GM19099 (cell line): ENCODE data around the gene CCDC126.

Experiments used
- POLR2A ChIP-seq: IDR thresholded peaks from 3 replicates; pipeline ENCODE4 v1.6.1; 2011; ENCODE audit warnings: low read depth; ENCODE audit not compliant: insufficient read length; ENCODE audit errors: extremely low read depth

Gene CCDC126, protein sequence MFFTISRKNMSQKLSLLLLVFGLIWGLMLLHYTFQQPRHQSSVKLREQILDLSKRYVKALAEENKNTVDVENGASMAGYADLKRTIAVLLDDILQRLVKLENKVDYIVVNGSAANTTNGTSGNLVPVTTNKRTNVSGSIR

DNA sequence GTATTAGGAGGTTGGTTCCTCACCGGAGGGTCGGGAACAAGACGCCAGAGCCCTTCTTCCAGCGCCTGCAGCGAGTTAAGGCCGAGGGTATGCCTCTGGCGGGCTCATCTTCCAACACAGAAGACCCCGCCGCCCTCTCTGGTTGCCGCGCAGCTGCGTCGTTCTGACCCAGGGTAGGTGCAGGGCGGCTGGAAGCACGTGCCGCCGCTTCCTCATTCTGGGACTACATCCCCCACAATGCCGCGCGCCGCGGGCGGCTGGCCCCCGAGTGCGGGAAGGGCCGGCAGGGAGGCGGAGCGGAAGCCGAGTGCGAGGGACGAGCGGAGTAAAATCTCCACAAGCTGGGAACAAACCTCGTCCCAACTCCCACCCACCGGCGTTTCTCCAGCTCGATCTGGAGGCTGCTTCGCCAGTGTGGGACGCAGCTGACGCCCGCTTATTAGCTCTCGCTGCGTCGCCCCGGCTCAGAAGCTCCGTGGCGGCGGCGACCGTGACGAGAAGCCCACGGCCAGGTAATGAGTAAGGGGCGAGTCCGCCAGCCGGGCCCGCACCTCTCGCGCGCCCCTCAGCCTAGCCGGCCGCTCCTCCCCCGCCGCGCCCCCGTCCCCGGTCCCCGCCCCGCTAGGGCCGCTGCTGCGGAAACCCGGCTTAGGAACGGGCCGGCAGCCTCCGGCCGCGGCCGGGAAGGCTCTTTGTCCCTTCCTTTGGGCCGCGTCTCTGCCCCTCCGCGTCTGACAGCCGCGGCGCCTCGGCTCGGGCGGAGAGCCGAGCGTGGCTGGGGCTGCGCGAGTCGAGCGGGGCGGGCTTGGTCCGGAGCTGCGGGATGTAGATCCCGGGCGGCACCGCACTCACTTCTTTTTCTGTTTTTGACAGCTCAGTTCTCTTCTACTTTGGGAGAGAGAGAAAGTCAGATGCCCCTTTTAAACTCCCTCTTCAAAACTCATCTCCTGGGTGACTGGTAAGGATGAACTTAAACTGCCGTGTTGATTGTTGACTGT lies at the start of gene CCDC126:
CCDC126 (plus strand) TSS at position 289 of the 998 bp plus-strand sequence. CDS start 13,934 bp downstream, outside the sequence.
- peak; percentile 49 for TF ChIP-seq POLR2A

DNA sequence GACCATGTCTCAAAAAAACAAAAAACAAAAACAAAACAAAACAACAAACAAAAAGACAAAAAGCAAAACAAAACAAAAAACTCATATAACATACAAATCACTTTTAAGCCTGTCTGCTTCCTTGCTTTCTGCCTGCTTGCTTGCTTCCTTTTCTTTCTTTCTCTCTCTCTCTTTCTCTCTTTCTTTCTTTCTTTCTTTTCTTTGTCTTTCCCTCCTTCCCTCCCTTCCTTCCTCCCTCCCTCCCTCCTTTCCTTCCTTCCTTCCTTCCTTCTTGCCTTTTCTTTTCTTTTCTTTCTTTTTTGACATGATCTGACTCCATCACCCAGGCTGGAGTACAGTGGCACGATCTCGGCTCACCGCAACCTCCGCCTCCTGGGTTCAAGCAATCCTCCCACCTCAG lies 49.5 kb upstream of the CCDC126 start:
- no peak for TF ChIP-seq POLR2A

DNA sequence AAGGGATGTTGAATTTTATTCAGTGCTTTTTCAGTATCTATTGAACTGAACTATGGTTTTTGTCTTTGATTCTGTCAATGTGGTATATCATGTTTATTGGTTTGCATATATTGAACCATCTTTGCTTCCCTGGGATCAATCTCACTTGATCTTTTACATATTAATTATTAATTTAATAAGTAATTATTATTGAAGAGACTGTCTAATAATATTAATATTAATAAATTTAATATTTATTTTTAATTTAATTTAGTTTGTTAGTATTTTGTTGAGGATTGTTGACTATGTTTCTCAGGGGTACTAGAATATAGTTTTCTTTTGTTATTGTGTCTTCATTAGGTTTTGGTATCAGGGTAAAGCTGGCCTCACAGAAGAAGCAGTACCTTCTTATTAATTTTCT lies 38.9 kb upstream of the CCDC126 start:
- no peak for TF ChIP-seq POLR2A

DNA sequence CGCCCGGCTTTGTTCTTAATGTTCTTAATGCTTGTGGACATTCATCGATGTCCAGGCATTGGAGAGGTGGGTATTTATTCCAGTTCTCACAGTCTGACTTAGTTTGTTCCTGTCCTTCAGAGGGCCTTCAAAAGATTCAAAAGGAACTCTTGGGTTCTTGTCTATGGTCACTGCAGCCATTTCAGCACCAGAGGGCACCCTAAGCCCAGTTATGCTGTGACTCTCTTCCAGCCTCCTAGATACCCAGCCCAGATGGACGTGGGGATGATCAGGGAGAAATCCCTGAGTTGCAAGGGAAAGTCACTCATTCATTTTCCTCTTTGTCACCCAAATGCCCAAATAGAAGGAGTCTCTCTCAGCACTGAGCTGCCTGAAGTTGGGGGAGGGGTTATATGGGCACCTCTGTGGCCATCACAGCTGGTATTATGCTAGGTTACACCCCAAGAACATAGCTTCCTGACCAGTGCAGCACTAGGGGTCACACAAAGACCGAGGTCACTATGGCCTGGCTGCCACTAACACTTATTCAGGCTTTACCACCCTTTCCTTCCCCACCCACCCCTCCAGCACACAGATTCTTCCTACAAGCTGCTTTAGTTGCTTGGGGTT lies 26.5 kb upstream of the CCDC126 start:
- TF ChIP-seq POLR2A = no peak

DNA sequence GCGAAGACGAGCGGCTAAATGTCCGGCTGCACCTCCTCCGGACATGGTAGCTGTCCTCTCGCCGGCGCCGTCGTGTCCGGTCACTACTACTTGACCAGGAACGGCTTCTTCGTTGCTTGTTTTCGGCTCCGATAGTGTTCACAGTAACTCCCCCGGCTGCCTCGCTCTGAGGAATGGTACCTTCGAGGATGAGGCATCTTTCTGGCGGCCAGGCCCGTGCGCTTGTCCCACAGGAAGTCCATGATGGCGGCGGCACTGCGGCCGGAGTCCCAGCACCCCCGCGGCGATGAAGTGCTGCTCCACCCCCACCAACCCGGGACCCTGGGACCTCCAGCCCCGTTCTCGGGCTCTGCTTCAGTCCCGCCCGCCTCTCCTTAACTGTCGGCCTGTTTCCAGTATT lies 11.0 kb upstream of the CCDC126 start:
- TF ChIP-seq POLR2A = no peak

DNA sequence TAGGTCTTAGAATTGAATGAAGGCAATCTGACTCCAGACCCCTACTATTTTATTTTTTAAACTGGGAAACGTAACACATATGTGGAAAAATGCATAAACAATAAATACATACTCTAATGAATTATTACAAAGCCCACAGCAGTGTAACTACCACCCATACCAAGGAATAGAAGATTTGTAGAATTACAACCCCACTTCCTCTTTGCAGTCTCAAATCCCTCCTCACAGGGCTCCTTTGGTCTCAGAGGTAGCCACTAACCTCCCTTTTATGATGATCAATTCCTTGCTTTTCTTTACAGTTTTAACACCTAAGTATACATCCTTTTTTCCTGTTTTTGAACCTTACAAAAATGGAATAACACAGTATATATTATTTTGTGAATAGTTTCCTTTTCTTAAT lies 6.7 kb upstream of the CCDC126 start:
- TF ChIP-seq POLR2A = no peak

DNA sequence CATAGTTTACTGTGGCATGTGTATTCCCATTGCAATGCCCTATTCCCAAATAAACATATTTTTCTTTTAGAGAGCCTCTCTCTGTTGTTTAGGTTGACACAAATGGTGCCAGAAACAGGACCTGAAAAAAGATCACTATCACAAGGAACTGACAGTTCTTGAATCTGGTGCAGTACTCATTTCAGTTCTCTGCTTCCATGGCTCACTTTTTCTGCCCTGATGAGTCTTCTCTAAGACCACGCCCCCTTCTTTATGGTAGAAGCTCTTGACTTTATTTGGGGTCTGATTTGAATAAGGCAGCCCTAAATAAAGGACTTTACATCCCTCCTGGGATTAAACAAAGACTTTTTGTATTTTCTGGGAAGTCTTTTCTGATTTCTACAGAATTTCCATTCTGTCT lies 3.5 kb upstream of the CCDC126 start:
- TF ChIP-seq POLR2A = no peak

DNA sequence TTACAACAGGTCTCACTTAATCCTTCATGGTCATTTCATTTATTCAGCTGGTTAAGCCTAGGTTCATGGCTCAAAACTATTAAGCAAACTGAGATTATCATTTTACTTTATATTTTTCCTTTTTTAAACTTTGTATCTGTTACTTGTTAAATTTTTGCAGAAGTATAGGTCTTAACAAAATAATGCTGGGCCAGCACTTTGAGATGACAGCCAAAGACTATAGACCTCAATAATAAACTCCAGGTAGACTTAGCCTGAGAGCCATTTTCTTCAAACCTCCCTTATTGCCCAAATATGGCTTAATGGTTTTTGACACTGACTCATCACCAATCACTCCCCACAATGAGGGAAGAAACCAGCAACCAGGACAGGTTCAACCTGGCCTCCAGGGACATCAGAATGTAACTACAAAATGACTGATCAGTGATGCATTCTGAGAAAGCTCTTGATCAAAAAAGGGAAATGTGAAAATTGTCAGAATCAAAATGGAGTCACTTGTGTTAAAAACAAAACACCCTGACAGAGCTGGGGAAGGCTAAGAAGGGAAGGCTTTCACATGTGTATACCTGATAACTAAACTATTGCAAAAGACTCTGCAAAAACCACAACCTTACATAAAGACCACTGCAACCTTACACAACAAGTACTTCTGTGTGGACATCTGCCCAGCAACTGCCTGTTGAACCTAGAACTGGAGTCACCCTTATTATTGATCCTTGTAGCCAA lies 2.1 kb upstream of the CCDC126 start:
- TF ChIP-seq POLR2A = no peak

DNA sequence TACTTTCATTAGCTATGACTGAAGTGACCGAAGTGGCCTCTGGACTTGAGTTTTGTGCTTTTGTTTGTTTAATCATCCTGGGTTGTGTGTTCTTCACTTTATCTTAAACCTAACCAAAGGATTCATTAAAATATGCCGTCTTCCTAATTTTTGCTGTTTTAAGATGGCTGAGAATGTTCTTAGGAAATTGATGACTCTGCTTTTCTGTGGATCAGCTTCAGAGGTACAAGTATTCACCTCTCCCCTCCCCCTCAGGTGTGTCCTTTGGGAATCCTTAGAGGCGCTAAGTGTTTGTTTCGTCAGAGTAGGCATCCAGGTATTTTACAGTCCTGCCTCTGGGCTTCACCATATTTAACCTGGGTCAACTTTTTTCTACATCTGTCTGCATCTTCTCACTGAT lies 1.1 kb downstream of the CCDC126 start:
- TF ChIP-seq POLR2A = no peak

DNA sequence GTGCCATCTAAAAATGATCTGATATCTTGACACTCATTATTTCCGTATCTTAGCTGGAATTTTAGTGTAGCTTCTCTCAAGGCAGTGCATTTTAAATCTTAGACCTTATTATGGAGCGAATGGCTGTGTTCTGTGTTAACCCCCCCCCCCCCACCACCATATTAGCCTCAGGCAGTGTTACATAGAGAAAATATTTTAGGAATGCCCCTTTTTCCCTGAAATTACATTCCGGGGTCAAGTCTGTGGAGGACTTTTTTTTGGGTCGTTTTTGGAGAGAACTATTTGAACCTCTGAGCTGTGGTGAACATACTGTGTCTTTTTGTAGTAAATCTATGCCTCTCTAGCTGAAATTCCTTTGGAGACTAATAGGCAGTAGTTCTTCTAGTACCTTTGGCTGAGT lies 3.1 kb downstream of the CCDC126 start:
- no peak for TF ChIP-seq POLR2A

DNA sequence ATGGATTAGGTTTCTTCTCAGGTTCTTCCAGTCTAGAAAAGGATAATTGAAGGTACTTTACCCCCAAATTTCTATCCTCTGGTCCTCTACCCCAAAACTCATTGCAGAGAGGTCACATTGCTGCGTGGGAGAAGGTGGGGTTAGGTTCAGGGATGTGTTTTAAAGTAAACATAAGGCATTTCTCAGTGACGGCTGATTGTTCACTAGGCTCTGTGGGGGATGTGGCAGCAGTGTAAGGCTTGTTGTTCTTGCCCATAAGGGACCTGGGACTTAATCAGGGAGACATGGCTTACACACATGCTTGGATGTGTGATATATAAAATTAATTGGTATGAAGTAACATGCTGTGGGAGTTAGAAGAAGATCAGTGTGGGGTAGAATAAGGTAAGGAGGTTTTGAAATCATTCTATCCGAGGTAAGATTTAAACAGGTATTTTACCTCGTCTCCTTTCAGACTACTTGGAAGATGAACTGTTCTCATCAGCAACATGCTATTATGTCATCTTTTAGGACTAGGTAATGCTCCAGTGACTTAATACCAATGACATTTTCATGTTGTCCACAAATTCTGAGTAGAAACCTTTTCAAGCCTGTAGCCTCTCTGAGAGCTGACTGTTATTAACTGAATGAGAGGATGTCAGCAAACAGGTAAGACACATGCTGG lies 6.6 kb downstream of the CCDC126 start:
- no peak for TF ChIP-seq POLR2A

DNA sequence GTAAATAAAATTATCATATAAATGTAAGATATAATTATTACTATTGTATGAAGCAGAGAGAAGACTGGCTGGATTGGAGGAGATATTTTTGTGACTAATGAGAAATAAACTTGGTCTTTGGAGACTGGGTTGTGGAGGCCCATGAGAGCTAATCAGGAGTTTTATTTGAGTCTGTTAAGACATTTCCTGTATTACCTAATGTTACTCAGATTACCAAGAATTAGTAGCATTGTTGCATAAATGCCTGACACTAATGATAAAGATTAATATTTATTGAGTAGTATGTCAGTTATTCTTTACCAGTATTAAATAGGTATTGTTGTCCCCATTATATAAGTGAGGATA lies 7.1 kb downstream of the CCDC126 start:
- no peak for TF ChIP-seq POLR2A

DNA sequence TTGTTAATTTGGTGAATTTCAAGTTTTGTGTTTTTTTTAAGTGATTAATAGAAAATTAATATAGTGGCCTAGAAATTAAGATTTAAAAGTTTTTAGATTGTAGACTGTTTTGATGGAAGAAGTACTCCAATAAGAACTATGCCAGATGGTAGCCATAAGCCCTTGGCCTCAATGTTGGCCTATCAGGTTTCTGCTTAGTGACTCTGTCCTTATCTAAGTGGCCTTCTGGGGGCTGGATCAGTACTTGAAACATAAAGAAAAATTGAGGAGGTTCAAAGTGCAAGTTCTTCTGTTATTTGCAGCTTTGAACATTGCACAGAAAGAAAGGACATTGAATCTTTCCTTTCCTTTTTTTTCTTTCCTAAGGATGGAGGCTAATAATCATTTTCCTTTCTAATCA lies 9.9 kb downstream of the CCDC126 start:
- no peak for TF ChIP-seq POLR2A

DNA sequence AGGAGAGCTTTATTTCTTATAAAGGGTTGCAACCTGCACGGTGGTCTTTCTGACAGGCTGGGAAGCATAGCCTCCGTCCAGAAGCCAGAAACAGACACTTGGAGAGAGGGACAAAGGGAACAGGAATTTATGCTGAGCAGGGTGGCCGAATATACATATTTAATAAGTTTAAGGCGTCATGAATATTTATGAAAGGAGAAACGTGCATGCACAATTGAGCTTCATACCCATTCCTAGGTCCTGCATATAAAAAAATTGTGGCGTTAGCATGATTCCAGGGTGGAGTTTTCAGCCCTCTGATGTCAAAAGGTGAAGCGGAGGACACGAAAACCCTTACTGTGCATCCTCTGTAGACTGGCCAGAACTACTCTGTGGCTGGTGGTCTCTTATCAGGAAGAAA lies 10.7 kb downstream of the CCDC126 start:
- no peak for TF ChIP-seq POLR2A

DNA sequence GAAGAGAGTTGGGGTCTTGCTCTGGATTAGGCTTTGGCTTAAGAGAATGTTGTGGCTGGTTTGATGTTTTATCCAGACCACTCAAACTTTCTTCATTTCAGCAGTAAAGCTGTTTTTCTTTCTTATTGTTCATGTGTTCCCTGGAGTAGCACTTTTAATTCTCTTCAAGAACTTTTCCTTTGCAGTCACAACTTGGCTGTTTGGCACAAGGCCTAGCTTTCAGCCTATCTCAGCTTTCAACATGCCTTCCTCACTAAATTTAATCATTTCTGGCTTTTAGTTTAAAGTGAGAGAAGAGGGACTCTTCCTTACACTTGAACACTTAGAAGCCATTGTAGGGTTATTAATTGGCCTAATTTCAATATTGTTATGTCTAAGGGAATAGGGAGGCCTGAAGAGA lies 18.1 kb downstream of the CCDC126 start:
- TF ChIP-seq POLR2A = no peak
